Measurements from ENCODE around the gene FKBP2.

Gene FKBP2

GRCh38 chr11:64219755-64220154 lies 21.1 kb upstream of the FKBP2 start:
- DNase-seq, result no peak

- DNase-seq, result no peak
Measured at GRCh38 chr11:64220271-64220670, 20.6 kb upstream of the FKBP2 start.

- DNase-seq, result no peak
Measured at GRCh38 chr11:64220798-64221197, 20.1 kb upstream of the FKBP2 start.

- DNase-seq, result no peak
Measured at GRCh38 chr11:64222651-64223000, 18.3 kb upstream of the FKBP2 start.

- DNase-seq, result no peak
Measured at GRCh38 chr11:64223001-64223651, 17.8 kb upstream of the FKBP2 start.

- no peak for DNase-seq
Measured at GRCh38 chr11:64224151-64224890, 16.6 kb upstream of the FKBP2 start.

- DNase-seq, result no peak
Measured at GRCh38 chr11:64224891-64225607, 15.8 kb upstream of the FKBP2 start.

GRCh38 chr11:64225608-64226506 lies 15.0 kb upstream of the FKBP2 start, which contains the start of the genes NUDT22 and TRPT1:
Gene NUDT22 (plus strand): TSS chr11:64226274. CDS start chr11:64226653, 379 bp downstream.
Gene TRPT1 (minus strand): TSS chr11:64226186. CDS start chr11:64225860, 326 bp downstream.
- peak; percentile 75 for DNase-seq

GRCh38 chr11:64226507-64227051 lies 14.3 kb upstream of the FKBP2 start:
- peak; percentile 81 for DNase-seq

- no peak for DNase-seq
Measured at GRCh38 chr11:64227405-64227956, 13.4 kb upstream of the FKBP2 start.

GRCh38 chr11:64229090-64229743 lies 11.7 kb upstream of the FKBP2 start:
- no peak for DNase-seq

- DNase-seq, result no peak
Measured at GRCh38 chr11:64229744-64230170, 11.1 kb upstream of the FKBP2 start.

GRCh38 chr11:64230171-64230984 lies 10.5 kb upstream of the FKBP2 start, which contains the start of gene DNAJC4:
Gene DNAJC4 (plus strand): TSS chr11:64230548. CDS start chr11:64230855, 307 bp downstream.
- DNase-seq, result peak; percentile 85

- DNase-seq, result peak; percentile 55
Measured at GRCh38 chr11:64230985-64231365, 9.9 kb upstream of the FKBP2 start.

GRCh38 chr11:64231546-64231945 lies 9.3 kb upstream of the FKBP2 start:
- no peak for DNase-seq

GRCh38 chr11:64232182-64232966 lies 8.5 kb upstream of the FKBP2 start:
- DNase-seq, result no peak

GRCh38 chr11:64232967-64233315 lies 8.0 kb upstream of the FKBP2 start:
- no peak for DNase-seq

GRCh38 chr11:64233913-64234586 lies 6.8 kb upstream of the FKBP2 start, which contains the start of gene VEGFB:
Gene VEGFB (plus strand): TSS chr11:64234584. CDS start chr11:64234834, 250 bp downstream.
- DNase-seq, result no peak
